OCI-LY3 (cell line): ENCODE results near the gene GRID1.

Experiments used
- H2AFZ ChIP-seq: fragments of 200-600, 300-600 bp; shearing (Covaris generic); 2 replicates; pipeline ENCODE4 v1.6.0; 2014; ENCODE audit warnings: antibody characterized with exemption, low read depth, low read length
- H3K27ac ChIP-seq: fragments of 200-600, 300-600 bp; sonication (generic); 2 replicates; pipeline ENCODE4 v1.5.1; 2014; ENCODE audit warnings: mild to moderate bottlenecking, low read length, moderate library complexity, mixed read lengths
- H3K27me3 ChIP-seq: fragments of 200-600, 300-600 bp; sonication (generic); 2 replicates; pipeline ENCODE4 v1.6.1; 2014; ENCODE audit warnings: low read depth, low read length, mixed read lengths
- H3K36me3 ChIP-seq: fragments of 200-600, 300-600 bp; sonication (generic); replicated peaks from 2 replicates; pipeline ENCODE3; 2014; ENCODE audit warnings: low read depth, low read length, mixed read lengths
- H3K4me1 ChIP-seq: fragments of 300-600, 200-600 bp; sonication (generic); 2 replicates; pipeline ENCODE4 v1.6.1; 2014; ENCODE audit warnings: low read length, mixed read lengths
- H3K4me2 ChIP-seq: fragments of 200-600, 300-600 bp; sonication (generic); 2 replicates; pipeline ENCODE4 v1.6.1; 2014; ENCODE audit warnings: low read length, mixed read lengths
- H3K4me3 ChIP-seq: fragments of 300-600, 200-600 bp; sonication (generic); 2 replicates; pipeline ENCODE4 v1.5.1; 2014; ENCODE audit warnings: antibody characterized with exemption, mild to moderate bottlenecking, low read length, moderate library complexity
- H3K79me2 ChIP-seq: fragments of 300-600, 200-600 bp; shearing (Covaris generic); 2 replicates; pipeline ENCODE4 v1.6.1; 2014; ENCODE audit warnings: mild to moderate bottlenecking, low read length, mixed read lengths
- H3K9ac ChIP-seq: fragments of 300-600, 200-600 bp; shearing (Covaris generic); 2 replicates; pipeline ENCODE4 v1.6.0; 2014; ENCODE audit warnings: mild to moderate bottlenecking, low read length, moderate library complexity
- H3K9me3 ChIP-seq: fragments of 200-600, 300-600 bp; shearing (Covaris generic); 2 replicates; pipeline ENCODE4 v1.6.1; 2014; ENCODE audit warnings: low read length, mixed read lengths; ENCODE audit not compliant: insufficient read depth
- H4K20me1 ChIP-seq: fragments of 200-600, 300-600 bp; sonication (generic); 2 replicates; pipeline ENCODE4 v1.6.1; 2016; ENCODE audit warnings: low read length, mixed read lengths; ENCODE audit not compliant: insufficient read depth
- EZH2phosphoT487 ChIP-seq: fragments of 200-600 bp; shearing (Covaris generic); IDR thresholded peaks from 2 replicates; pipeline ENCODE4 v1.6.1; 2018; ENCODE audit warnings: antibody characterized with exemption, mixed run types, low read depth
- TF ChIP-seq, protein P1 (sequence below): fragments of 200-600, 300-600 bp; sonication (generic); IDR thresholded peaks from 2 replicates; pipeline ENCODE4 v1.5.1; 2014; ENCODE audit warnings: antibody characterized with exemption, low read length, low read depth

Gene GRID1

DNA sequence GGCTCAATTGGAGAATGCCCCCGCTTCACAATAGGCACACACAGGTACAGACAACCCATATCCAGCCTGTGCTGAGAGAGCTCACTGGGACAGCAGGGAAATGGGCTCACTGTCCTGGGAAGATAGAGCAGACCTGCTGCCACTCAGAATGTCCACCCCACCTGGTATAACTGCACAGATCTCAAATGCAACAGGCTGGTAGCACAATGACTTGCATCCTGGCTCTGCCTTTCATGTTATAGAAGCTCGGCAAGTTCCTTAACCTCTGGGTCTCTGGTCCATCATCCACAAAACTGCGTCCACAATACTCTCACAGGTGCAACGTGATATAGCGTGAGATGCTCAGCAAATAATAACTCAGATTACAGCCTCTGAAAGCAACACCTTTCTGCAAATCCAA lies 295.4 kb downstream of the GRID1 start:
- H3K27ac ChIP-seq, result no peak overlapping the region
- no peaks in the 10 kb centered on the region for H3K9me3 ChIP-seq
- H3K4me3 ChIP-seq, result no peak overlapping the region
- H4K20me1 ChIP-seq, result no peaks in the 10 kb centered on the region
- TF ChIP-seq, protein P1, sequence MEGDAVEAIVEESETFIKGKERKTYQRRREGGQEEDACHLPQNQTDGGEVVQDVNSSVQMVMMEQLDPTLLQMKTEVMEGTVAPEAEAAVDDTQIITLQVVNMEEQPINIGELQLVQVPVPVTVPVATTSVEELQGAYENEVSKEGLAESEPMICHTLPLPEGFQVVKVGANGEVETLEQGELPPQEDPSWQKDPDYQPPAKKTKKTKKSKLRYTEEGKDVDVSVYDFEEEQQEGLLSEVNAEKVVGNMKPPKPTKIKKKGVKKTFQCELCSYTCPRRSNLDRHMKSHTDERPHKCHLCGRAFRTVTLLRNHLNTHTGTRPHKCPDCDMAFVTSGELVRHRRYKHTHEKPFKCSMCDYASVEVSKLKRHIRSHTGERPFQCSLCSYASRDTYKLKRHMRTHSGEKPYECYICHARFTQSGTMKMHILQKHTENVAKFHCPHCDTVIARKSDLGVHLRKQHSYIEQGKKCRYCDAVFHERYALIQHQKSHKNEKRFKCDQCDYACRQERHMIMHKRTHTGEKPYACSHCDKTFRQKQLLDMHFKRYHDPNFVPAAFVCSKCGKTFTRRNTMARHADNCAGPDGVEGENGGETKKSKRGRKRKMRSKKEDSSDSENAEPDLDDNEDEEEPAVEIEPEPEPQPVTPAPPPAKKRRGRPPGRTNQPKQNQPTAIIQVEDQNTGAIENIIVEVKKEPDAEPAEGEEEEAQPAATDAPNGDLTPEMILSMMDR, result no peak
- no peak for TF ChIP-seq EZH2phosphoT487
- H3K36me3 ChIP-seq, result no peaks in the 10 kb centered on the region
- H2AFZ ChIP-seq, result no peak overlapping the region
- H3K79me2 ChIP-seq, result no peaks in the 10 kb centered on the region
- H3K27me3 ChIP-seq, result peaks cover 10% of the 10 kb centered on the region
- H3K4me1 ChIP-seq, result peaks cover 29% of the 10 kb centered on the region
- no peak overlapping the region for H3K4me2 ChIP-seq
- H3K9ac ChIP-seq, result no peak overlapping the region

DNA sequence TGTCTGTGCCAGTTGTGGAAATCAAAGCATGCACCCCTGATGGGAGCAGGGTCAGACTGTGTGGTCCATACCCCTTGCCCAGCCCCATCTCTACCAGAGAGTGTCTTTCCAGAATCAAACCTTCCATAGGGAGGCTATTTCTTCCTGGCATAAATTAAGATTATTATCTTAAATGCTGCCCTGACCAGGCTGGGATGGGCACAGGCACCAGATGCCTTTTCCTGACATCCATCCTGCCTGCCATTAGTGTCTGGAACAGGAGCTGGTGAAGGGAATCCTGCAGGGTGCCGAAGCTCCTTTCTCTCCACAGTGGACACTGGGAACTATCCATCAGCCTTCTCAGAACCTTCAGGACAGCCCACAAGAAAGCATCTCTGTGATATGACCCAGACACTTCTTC lies 296.3 kb downstream of the GRID1 start:
- no peaks in the 10 kb centered on the region for H3K79me2 ChIP-seq
- H3K4me2 ChIP-seq, result no peak overlapping the region
- H2AFZ ChIP-seq, result no peak overlapping the region
- H4K20me1 ChIP-seq, result no peaks in the 10 kb centered on the region
- no peak overlapping the region for H3K9ac ChIP-seq
- H3K4me3 ChIP-seq, result no peak overlapping the region
- H3K27ac ChIP-seq, result no peak overlapping the region
- no peaks in the 10 kb centered on the region for H3K9me3 ChIP-seq
- H3K36me3 ChIP-seq, result no peaks in the 10 kb centered on the region
- H3K4me1 ChIP-seq, result peaks cover 28% of the 10 kb centered on the region
- TF ChIP-seq EZH2phosphoT487, result no peak
- TF ChIP-seq, protein P1, result no peak
- H3K27me3 ChIP-seq, result peaks cover 13% of the 10 kb centered on the region

DNA sequence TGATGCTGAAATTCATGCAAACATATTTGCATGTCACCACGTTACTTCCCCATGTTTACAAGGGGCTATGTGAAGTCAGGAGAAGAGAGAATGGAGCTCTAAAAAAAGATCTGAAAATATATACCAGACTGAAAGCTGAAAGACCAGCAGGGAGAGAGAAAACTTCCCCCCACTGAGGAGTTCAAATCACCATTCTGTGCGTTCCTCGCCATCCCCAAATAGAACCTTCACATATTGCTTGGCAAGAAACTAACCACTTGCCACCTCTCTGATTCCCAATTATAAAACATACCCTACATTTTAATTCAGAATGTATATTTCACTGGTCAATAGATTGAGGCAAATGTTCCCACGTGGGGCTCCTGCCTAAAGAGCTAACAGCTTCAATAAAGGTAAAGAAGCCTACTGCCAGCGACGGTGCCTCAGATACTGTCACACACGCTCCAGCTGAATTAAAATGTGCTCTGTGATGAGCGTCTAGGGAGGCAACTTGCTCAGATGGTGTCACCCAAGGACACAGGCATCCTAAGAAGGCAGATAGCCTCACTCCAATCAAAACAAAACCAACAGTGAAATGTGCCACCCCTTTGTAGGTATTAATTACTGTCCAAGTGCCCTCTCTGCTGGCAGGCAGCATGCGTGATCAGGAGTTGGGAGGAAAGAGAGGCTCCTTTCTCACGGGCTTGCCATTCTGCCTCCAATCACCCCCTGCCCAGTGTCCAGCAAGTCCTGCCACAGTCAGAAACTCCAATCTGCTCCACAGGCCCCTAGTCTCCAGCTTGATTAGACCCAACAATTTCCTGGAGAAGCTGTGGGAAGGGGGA lies 298.2 kb downstream of the GRID1 start:
- no peak overlapping the region for H3K4me2 ChIP-seq
- H4K20me1 ChIP-seq, result no peaks in the 10 kb centered on the region
- no peak overlapping the region for H2AFZ ChIP-seq
- peaks cover 14% of the 10 kb centered on the region for H3K27me3 ChIP-seq
- no peaks in the 10 kb centered on the region for H3K79me2 ChIP-seq
- H3K36me3 ChIP-seq, result no peaks in the 10 kb centered on the region
- TF ChIP-seq EZH2phosphoT487, result no peak
- TF ChIP-seq, protein P1, result peak; percentile 12; the same call in 1 of the 2 replicates
- H3K9ac ChIP-seq, result no peak overlapping the region
- no peak overlapping the region for H3K4me3 ChIP-seq
- peaks cover 22% of the 10 kb centered on the region for H3K4me1 ChIP-seq
- H3K27ac ChIP-seq, result no peak overlapping the region
- H3K9me3 ChIP-seq, result no peaks in the 10 kb centered on the region

DNA sequence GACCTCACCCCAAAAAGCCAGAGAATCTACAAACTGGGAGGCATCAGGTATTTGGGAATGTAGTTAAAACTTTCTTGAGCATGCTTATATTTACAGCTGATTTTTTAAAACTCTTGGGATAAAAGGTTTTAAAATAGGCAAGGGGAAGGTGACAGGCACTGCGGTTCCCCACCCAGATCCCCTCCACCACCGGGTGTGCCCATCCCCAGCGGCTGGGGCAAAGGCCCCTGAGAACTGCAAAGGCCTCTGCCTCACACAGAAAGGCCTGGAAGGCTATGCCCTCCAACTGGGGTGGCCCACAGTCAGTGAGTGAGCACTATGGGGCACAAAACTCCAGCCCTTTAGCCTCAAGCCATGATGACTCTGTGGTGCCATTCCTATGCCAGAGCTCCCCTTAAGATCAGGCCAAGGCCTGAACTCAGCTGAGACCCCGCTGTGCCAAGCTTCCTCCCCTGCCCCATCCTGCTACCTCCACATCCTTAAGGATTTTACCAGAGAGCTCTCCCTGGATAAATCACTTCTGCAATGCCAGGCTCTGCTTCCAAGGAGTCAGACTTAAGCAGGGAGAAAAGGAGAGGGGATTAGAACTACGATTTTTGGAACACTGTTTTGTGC lies 299.1 kb downstream of the GRID1 start:
- Histone ChIP-seq H3K9ac (no peak overlapping the region), H4K20me1 (no peaks in the 10 kb centered on the region), H3K9me3 (no peaks in the 10 kb centered on the region), H3K36me3 (no peaks in the 10 kb centered on the region), H3K27ac (no peak overlapping the region), H3K4me3 (no peak overlapping the region), H2AFZ (no peak overlapping the region), H3K27me3 (peaks cover 14% of the 10 kb centered on the region; the same call in 1 of the 2 replicates), H3K4me1 (peaks cover 14% of the 10 kb centered on the region), H3K4me2 (no peak overlapping the region), H3K79me2 (no peaks in the 10 kb centered on the region)
- no peak for TF ChIP-seq EZH2phosphoT487
- TF ChIP-seq, protein P1, result no peak
